Nephron progenitor cell (in vitro differentiated cells): ENCODE results near the gene DPP3.

Experiments used
- DNase-seq: peaks from one replicate; pipeline ENCODE4 v3.0.0; 2021
- H3K27ac Mint-ChIP-seq: 2 replicates; pipeline ENCODE4 v1.8.0; 2021; ENCODE audit warnings: mild to moderate bottlenecking, moderate library complexity, mixed read lengths
- H3K27me3 Mint-ChIP-seq: 2 replicates; pipeline ENCODE4 v1.8.0; 2021; ENCODE audit warnings: mild to moderate bottlenecking, low read depth, mixed read lengths; ENCODE audit not compliant: poor library complexity
- H3K36me3 Mint-ChIP-seq: 2 replicates; pipeline ENCODE4 v1.8.0; 2021; ENCODE audit warnings: low read depth, mixed read lengths
- H3K4me1 Mint-ChIP-seq: 2 replicates; pipeline ENCODE4 v1.8.0; 2021; ENCODE audit warnings: mixed read lengths
- H3K4me3 Mint-ChIP-seq: 2 replicates; pipeline ENCODE4 v1.8.0; 2021; ENCODE audit warnings: mild to moderate bottlenecking, moderate library complexity, mixed read lengths
- H3K9me3 Mint-ChIP-seq: 2 replicates; pipeline ENCODE4 v1.8.0; 2021; ENCODE audit warnings: mild to moderate bottlenecking, moderate library complexity, mixed read lengths
- CTCF ChIP-seq: fragments of 200-600 bp; sonication (generic); IDR thresholded peaks from 2 replicates; pipeline ENCODE4 v1.5.0; 2021; ENCODE audit warnings: antibody characterized with exemption

DPP3 gene

GRCh38 chr11:66546966-66547661, 66.9 kb downstream of the DPP3 start:
- peak overlapping the region; percentile 57 for H3K27ac Mint-ChIP-seq
- no peaks in the 10 kb centered on the region for H3K9me3 Mint-ChIP-seq
- peaks cover 75% of the 10 kb centered on the region for H3K4me1 Mint-ChIP-seq
- peak; percentile 41 for DNase-seq
- H3K36me3 Mint-ChIP-seq, result peaks cover 16% of the 10 kb centered on the region
- TF ChIP-seq CTCF, result no peak
- no peaks in the 10 kb centered on the region for H3K27me3 Mint-ChIP-seq
- peak overlapping the region; percentile 71 for H3K4me3 Mint-ChIP-seq

- peak overlapping the region; percentile 71 for H3K4me3 Mint-ChIP-seq
- peaks cover 70% of the 10 kb centered on the region for H3K4me1 Mint-ChIP-seq
- H3K9me3 Mint-ChIP-seq, result no peaks in the 10 kb centered on the region
- no peak for TF ChIP-seq CTCF
- peak; percentile 62 for DNase-seq
- H3K27ac Mint-ChIP-seq, result peak overlapping the region; percentile 42
- H3K27me3 Mint-ChIP-seq, result no peaks in the 10 kb centered on the region
- H3K36me3 Mint-ChIP-seq, result peaks cover 18% of the 10 kb centered on the region
These were observed 67.4 kb downstream of the DPP3 start for GRCh38 chr11:66547662-66548009.

GRCh38 chr11:66548041-66548440, 67.8 kb downstream of the DPP3 start:
- peaks cover 66% of the 10 kb centered on the region for H3K4me1 Mint-ChIP-seq
- H3K36me3 Mint-ChIP-seq, result peaks cover 21% of the 10 kb centered on the region
- H3K27ac Mint-ChIP-seq, result peak overlapping the region; percentile 84
- H3K9me3 Mint-ChIP-seq, result no peaks in the 10 kb centered on the region
- no peak for TF ChIP-seq CTCF
- no peaks in the 10 kb centered on the region for H3K27me3 Mint-ChIP-seq
- DNase-seq, result no peak
- H3K4me3 Mint-ChIP-seq, result peak overlapping the region; percentile 71

GRCh38 chr11:66548774-66549630, 68.8 kb downstream of the DPP3 start:
- DNase-seq, result no peak
- Mint-ChIP-seq H3K4me3 (peak overlapping the region; percentile 71), H3K27ac (peak overlapping the region; percentile 84)

GRCh38 chr11:66549696-66550095, 69.5 kb downstream of the DPP3 start:
- Mint-ChIP-seq H3K9me3 (no peaks in the 10 kb centered on the region), H3K27ac (no peak overlapping the region), H3K4me1 (peaks cover 50% of the 10 kb centered on the region), H3K4me3 (no peak overlapping the region), H3K36me3 (peaks cover 25% of the 10 kb centered on the region), H3K27me3 (no peaks in the 10 kb centered on the region)
- TF ChIP-seq CTCF, result no peak
- no peak for DNase-seq

More at GRCh38 chr11:66548774-66549630, 68.8 kb downstream of the DPP3 start:
- TF ChIP-seq CTCF, result no peak
- Mint-ChIP-seq H3K9me3 (no peaks in the 10 kb centered on the region), H3K36me3 (peaks cover 21% of the 10 kb centered on the region), H3K4me1 (peaks cover 57% of the 10 kb centered on the region), H3K27me3 (no peaks in the 10 kb centered on the region)
